T follicular helper cell (primary cell): Measurements from ENCODE around the gene MPHOSPH6.
"Not testable (repeated sequence)": the region's sequence is repeated elsewhere in the genome, so short reads cannot be mapped to it uniquely, and the experiment has no call there.

Source experiments
- DNase-seq: peaks from one replicate; pipeline ENCODE4 v3.0.0-alpha.2; 2020; ENCODE audit warnings: low read depth
- total RNA-seq, 2 experiments: gene quantifications; one replicate each; lab custom pipeline; 2026; lab: John Stamatoyannopoulos, UW

Gene MPHOSPH6
- total RNA-seq: 14.9 to 55.6 reads per million in 2 experiments

- DNase-seq: peak; percentile 83
Measured at GRCh38 chr16:82169861-82170845, at the start of gene MPHOSPH6. Gene MPHOSPH6, minus strand, starts transcription at chr16:82170224. Its CDS starts 49 bp downstream, at chr16:82170175.

- no peak for DNase-seq
Measured at GRCh38 chr16:82219298-82219697, 49.3 kb upstream of the MPHOSPH6 start.

- not testable (repeated sequence) for DNase-seq
Measured at GRCh38 chr16:82209314-82209713, 39.3 kb upstream of the MPHOSPH6 start.

GRCh38 chr16:82203198-82203597, 33.2 kb upstream of the MPHOSPH6 start:
- DNase-seq: no peak

- no peak for DNase-seq
Measured at GRCh38 chr16:82201926-82202325, 31.9 kb upstream of the MPHOSPH6 start.

GRCh38 chr16:82201351-82201750, 31.3 kb upstream of the MPHOSPH6 start:
- no peak for DNase-seq

- no peak for DNase-seq
Measured at GRCh38 chr16:82199209-82199608, 29.2 kb upstream of the MPHOSPH6 start.

- DNase-seq: no peak
Measured at GRCh38 chr16:82197540-82198240, 27.7 kb upstream of the MPHOSPH6 start.

GRCh38 chr16:82195917-82196494, 26.0 kb upstream of the MPHOSPH6 start:
- DNase-seq: no peak

GRCh38 chr16:82194086-82194485, 24.1 kb upstream of the MPHOSPH6 start:
- no peak for DNase-seq

GRCh38 chr16:82192665-82193064, 22.6 kb upstream of the MPHOSPH6 start:
- DNase-seq: no peak

GRCh38 chr16:82190386-82190785, 20.4 kb upstream of the MPHOSPH6 start:
- DNase-seq: no peak

- DNase-seq: no peak
Measured at GRCh38 chr16:82187829-82188228, 17.8 kb upstream of the MPHOSPH6 start.

- no peak for DNase-seq
Measured at GRCh38 chr16:82185012-82185411, 15.0 kb upstream of the MPHOSPH6 start.

GRCh38 chr16:82184213-82184612, 14.2 kb upstream of the MPHOSPH6 start:
- no peak for DNase-seq

GRCh38 chr16:82183004-82183397, 13.0 kb upstream of the MPHOSPH6 start:
- no peak for DNase-seq

GRCh38 chr16:82182266-82183003, 12.4 kb upstream of the MPHOSPH6 start:
- DNase-seq: no peak

- no peak for DNase-seq
Measured at GRCh38 chr16:82181461-82182185, 11.6 kb upstream of the MPHOSPH6 start.

GRCh38 chr16:82178352-82178751, 8.3 kb upstream of the MPHOSPH6 start:
- DNase-seq: no peak

GRCh38 chr16:82177555-82177954, 7.5 kb upstream of the MPHOSPH6 start:
- no peak for DNase-seq

- no peak for DNase-seq
Measured at GRCh38 chr16:82176204-82176603, 6.2 kb upstream of the MPHOSPH6 start.
